Ectodermal cell (in vitro differentiated cells): ENCODE data around the gene SLC9A6.
"Not testable (repeated sequence)": the region's sequence is repeated elsewhere in the genome, so short reads cannot be mapped to it uniquely, and the experiment has no call there.

Source experiments
- H3K27ac ChIP-seq: 2 replicates; pipeline ENCODE4 v1.7.0; 2013; ENCODE audit warnings: mild to moderate bottlenecking, low read depth, low read length; ENCODE audit not compliant: insufficient read depth, poor library complexity, severe bottlenecking
- H3K27me3 ChIP-seq: 2 replicates; pipeline ENCODE4 v1.7.0; 2013; ENCODE audit warnings: mild to moderate bottlenecking, low read length; ENCODE audit not compliant: insufficient read depth, control insufficient read depth, poor library complexity, severe bottlenecking
- H3K36me3 ChIP-seq: one replicate; pipeline ENCODE4 v1.7.0; 2013; ENCODE audit warnings: low read length; ENCODE audit not compliant: control insufficient read depth, insufficient read depth
- H3K4me1 ChIP-seq: one replicate; pipeline ENCODE4 v1.7.0; 2013; ENCODE audit warnings: low read length; ENCODE audit not compliant: control insufficient read depth, insufficient read depth
- H3K4me3 ChIP-seq: 2 replicates; pipeline ENCODE4 v1.7.0; 2013; ENCODE audit warnings: low read depth, low read length, control low read depth; ENCODE audit not compliant: insufficient read depth
- H3K9me3 ChIP-seq: 2 replicates; pipeline ENCODE4 v1.7.0; 2013; ENCODE audit warnings: mild to moderate bottlenecking, low read length, moderate library complexity; ENCODE audit not compliant: control insufficient read depth
- WGBS, 2 experiments: methylation state at CpG; one replicate each; pipeline ENCODE4 v1.1.7; 2013; ENCODE audit warnings: missing lambda C conversion rate in 2 of 2; 5-methylcytosine and 5-hydroxymethylcytosine counted together

Gene SLC9A6

GRCh38 chrX:136041254-136041812 lies 56.1 kb downstream of the SLC9A6 start:
- Histone ChIP-seq H3K4me3 (no peak overlapping the region), H3K27me3 (no peaks in the 10 kb centered on the region), H3K9me3 (no peaks in the 10 kb centered on the region), H3K36me3 (no peaks in the 10 kb centered on the region), H3K4me1 (no peaks in the 10 kb centered on the region), H3K27ac (no peak overlapping the region)
- WGBS, 2 experiments, result 93 to 95% methylated on average over 6 to 7 of the region's 7 CpGs

GRCh38 chrX:136045008-136045407 lies 59.8 kb downstream of the SLC9A6 start:
- H3K4me3 ChIP-seq, result no peak overlapping the region
- H3K36me3 ChIP-seq, result no peaks in the 10 kb centered on the region
- H3K9me3 ChIP-seq, result no peaks in the 10 kb centered on the region
- WGBS, 2 experiments, result 10 to 33% methylated on average over 3 to 5 of the region's 5 CpGs
- H3K27me3 ChIP-seq, result no peaks in the 10 kb centered on the region
- H3K27ac ChIP-seq, result peak overlapping the region; percentile 59
- no peaks in the 10 kb centered on the region for H3K4me1 ChIP-seq

DNA sequence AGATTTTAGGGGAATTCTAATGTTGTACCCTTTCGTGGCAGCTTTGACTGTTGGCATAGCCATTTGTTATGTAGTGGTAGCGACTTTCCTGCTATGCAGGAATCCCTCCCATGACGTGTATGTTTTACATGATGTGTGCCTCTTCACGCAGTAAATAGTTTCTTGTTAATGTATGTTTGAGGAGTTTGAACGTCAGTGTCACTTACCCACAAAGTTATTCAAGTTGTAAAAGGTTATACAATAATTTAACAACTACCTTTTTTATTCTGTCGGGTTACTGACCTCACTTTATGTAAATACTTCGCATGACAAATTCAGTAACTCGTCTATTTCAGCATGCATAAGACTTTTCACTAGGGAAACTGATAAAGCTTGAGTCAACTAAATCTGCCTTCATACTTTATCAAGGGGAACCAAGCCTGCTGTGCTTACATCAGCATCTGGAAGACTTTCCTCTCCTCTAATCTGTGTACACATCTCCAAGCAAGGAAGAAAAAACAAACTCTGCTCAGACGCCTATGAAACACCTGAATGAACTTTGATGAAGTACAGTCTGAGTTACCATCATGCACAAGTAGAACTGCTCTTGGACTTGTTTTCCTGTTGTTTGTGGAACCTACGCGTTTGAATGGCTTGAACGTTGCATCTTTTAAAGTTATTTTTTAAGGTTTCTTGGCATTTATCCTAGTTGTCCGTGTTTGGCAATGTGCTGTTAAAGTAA lies 61.2 kb downstream of the SLC9A6 start:
- H3K4me1 ChIP-seq, result no peaks in the 10 kb centered on the region
- no peaks in the 10 kb centered on the region for H3K27me3 ChIP-seq
- no peaks in the 10 kb centered on the region for H3K9me3 ChIP-seq
- H3K27ac ChIP-seq, result no peak overlapping the region
- no peaks in the 10 kb centered on the region for H3K36me3 ChIP-seq
- WGBS, 2 experiments, result 93% methylated on average over 11 of the region's 13 CpGs
- H3K4me3 ChIP-seq, result no peak overlapping the region

- H3K4me3 ChIP-seq, result no peak overlapping the region
- no peak overlapping the region for H3K27ac ChIP-seq
- H3K27me3 ChIP-seq, result no peaks in the 10 kb centered on the region
- H3K4me1 ChIP-seq, result no peaks in the 10 kb centered on the region
- no peaks in the 10 kb centered on the region for H3K36me3 ChIP-seq
- 95 to 100% methylated on average over 1 of the region's 2 CpGs for WGBS, 2 experiments
- H3K9me3 ChIP-seq, result no peaks in the 10 kb centered on the region
Observed at GRCh38 chrX:136047016-136047642, 61.9 kb downstream of the SLC9A6 start.

DNA sequence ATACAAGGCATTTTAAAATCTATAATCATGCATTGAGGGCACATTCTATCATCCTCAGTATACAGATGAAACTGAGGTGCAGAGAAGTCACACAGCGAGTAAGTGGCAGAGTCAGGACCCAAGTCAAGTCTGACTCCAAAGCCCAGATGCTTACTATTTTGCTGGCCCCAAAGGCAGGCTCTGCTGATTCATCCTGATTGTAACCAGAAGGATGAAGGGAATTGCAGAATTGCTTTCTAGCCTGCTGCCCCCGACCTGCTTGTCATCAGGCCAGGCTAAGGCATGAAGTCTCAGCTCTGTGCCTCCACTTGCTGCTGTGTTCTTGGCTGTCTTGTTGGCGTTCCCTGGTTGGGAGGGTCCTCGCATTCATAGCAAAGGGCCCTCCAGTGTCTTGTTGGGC lies 62.7 kb downstream of the SLC9A6 start:
- 93 to 94% methylated on average over 4 of the region's 4 CpGs for WGBS, 2 experiments
- H3K27ac ChIP-seq, result no peak overlapping the region
- H3K27me3 ChIP-seq, result no peaks in the 10 kb centered on the region
- H3K4me1 ChIP-seq, result no peaks in the 10 kb centered on the region
- no peak overlapping the region for H3K4me3 ChIP-seq
- no peaks in the 10 kb centered on the region for H3K9me3 ChIP-seq
- no peaks in the 10 kb centered on the region for H3K36me3 ChIP-seq

DNA sequence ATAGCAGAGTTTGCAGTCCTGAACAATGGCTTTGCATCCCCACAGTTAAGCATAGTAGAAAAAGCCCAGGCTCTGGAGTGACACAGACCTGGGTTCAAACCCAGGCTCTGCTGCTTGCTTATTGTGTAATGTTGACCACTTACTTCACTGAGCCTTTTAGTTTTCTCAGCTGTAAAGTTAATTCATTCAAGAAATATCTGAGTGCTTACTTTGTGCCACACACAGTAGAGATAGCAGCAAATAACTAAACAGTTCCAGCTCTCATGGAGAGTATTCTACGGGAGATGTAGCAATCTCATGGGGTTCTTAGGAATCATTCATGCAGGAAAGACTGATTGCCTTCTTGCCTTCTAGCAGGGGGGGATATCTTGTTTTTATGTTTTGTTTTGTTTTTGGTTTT lies 63.2 kb downstream of the SLC9A6 start:
- WGBS, 2 experiments, result 88 to 100% methylated on average over 1 of the region's 1 CpG
- H3K27me3 ChIP-seq, result no peaks in the 10 kb centered on the region
- no peak overlapping the region for H3K4me3 ChIP-seq
- no peaks in the 10 kb centered on the region for H3K36me3 ChIP-seq
- no peaks in the 10 kb centered on the region for H3K4me1 ChIP-seq
- no peak overlapping the region for H3K27ac ChIP-seq
- H3K9me3 ChIP-seq, result no peaks in the 10 kb centered on the region

- no peaks in the 10 kb centered on the region for H3K4me1 ChIP-seq
- H3K9me3 ChIP-seq, result no peaks in the 10 kb centered on the region
- 80 to 92% methylated on average over 3 of the region's 3 CpGs for WGBS, 2 experiments
- no peak overlapping the region for H3K27ac ChIP-seq
- no peaks in the 10 kb centered on the region for H3K36me3 ChIP-seq
- H3K4me3 ChIP-seq, result no peak overlapping the region
- no peaks in the 10 kb centered on the region for H3K27me3 ChIP-seq
Observed at GRCh38 chrX:136049608-136050007, 64.4 kb downstream of the SLC9A6 start.

DNA sequence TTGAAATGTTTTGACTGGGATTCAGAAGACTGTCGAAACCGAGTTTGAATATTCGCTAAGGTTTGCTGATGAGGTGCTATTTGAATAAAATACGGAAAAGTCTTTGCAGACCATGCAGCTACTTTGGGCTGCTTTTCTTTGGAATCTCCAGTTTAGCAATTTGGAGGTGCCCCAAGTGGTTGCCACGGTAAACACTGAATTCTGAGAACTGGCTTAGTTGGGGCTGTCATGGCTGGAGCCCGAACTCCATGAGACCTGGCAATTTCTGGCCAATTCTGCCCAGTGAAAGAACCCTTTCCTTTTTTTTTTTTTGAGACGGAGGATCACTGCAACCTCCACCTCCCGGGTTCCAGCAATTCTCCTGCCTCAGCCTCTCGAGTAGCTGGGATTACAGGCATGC lies 65.6 kb downstream of the SLC9A6 start:
- H3K9me3 ChIP-seq, H3K4me3 ChIP-seq, H3K27me3 ChIP-seq, H3K27ac ChIP-seq, H3K4me1 ChIP-seq, H3K36me3 ChIP-seq: not testable (repeated sequence)
- 85 to 94% methylated on average over 6 of the region's 9 CpGs for WGBS, 2 experiments

- no peaks in the 10 kb centered on the region for H3K4me1 ChIP-seq
- no peaks in the 10 kb centered on the region for H3K9me3 ChIP-seq
- H3K27ac ChIP-seq, result no peak overlapping the region
- 87 to 89% methylated on average over 2 to 3 of the region's 3 CpGs for WGBS, 2 experiments
- no peaks in the 10 kb centered on the region for H3K36me3 ChIP-seq
- no peak overlapping the region for H3K4me3 ChIP-seq
- no peaks in the 10 kb centered on the region for H3K27me3 ChIP-seq
Observed at GRCh38 chrX:136051611-136052010, 66.4 kb downstream of the SLC9A6 start.

DNA sequence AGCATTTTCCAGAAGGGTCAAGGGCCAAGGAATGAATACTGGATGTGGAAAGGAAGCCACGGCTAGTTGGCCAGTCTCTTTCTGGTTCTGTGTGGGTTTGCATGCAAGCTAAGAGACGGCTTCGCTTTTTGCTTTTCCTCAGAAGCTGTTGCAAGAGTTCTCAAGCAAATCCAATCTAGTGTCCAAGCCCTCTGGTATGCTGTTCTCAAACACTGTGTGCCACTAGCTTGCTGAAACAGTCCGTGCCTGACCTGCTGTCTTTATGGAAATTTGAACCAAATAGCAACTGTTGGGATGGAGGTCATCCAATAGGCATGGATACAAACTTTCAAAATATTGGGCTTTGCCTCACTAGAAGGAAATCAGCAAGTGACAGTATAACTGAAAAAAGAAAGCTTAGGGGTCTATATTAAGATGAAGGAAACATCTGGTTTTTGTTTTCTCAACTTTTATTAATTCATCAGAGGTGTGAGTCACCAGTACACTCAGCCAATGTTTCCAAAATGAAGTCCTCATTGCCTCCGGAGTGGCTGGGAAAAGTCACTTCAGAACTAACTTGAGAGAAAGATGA lies 70.5 kb downstream of the SLC9A6 start:
- Histone ChIP-seq H3K4me1 (no peaks in the 10 kb centered on the region), H3K27ac (no peak overlapping the region), H3K36me3 (no peaks in the 10 kb centered on the region), H3K9me3 (no peaks in the 10 kb centered on the region), H3K27me3 (no peaks in the 10 kb centered on the region), H3K4me3 (no peak overlapping the region)
- 95 to 97% methylated on average over 4 to 5 of the region's 5 CpGs for WGBS, 2 experiments
